Activated CD8-positive, alpha-beta T cell treated with anti-CD3 and anti-CD28 coated beads for 36 hours (primary cell): Measurements from ENCODE around the gene IFRD2. TPM values are rescaled to one million over a fixed set of nuclear protein-coding genes. Genes with fewer than 3 reads are reported as not detected.

Experiments
- ATAC-seq: fragments of 200-7000 bp; cut with Tn5 transposase; one replicate; pipeline ENCODE4 v1.10.0; 2021; ENCODE audit warnings: mild to moderate bottlenecking, moderate library complexity
- CTCF ChIA-PET: fragments of 350-600 bp; sonication (Branson Sonifier 250); formaldehyde crosslinking; loops from one replicate; lab custom pipeline; 2021; ENCODE audit warnings: antibody characterized with exemption; lab: Charles Lee
- POLR2A ChIA-PET: fragments of 350-600 bp; sonication (Branson Sonifier 250); formaldehyde crosslinking; loops from one replicate; lab custom pipeline; 2021; ENCODE audit warnings: antibody characterized with exemption; lab: Charles Lee
- DNase-seq: peaks from one replicate; pipeline ENCODE4 v3.0.0-alpha.2; 2020
- H3K27ac Mint-ChIP-seq: one replicate; pipeline ENCODE4 v1.8.0; 2021; ENCODE audit warnings: mild to moderate bottlenecking, mixed read lengths
- H3K27me3 Mint-ChIP-seq: one replicate; pipeline ENCODE4 v1.8.0; 2021; ENCODE audit warnings: mixed read lengths
- H3K36me3 Mint-ChIP-seq: one replicate; pipeline ENCODE4 v1.8.0; 2021; ENCODE audit warnings: low read depth, mixed read lengths
- H3K4me1 Mint-ChIP-seq: one replicate; pipeline ENCODE4 v1.8.0; 2021; ENCODE audit warnings: low read depth, mixed read lengths
- H3K4me3 Mint-ChIP-seq: one replicate; pipeline ENCODE4 v1.8.0; 2021; ENCODE audit warnings: mild to moderate bottlenecking, moderate library complexity, mixed read lengths
- H3K9me3 Mint-ChIP-seq: one replicate; pipeline ENCODE4 v1.8.0; 2021; ENCODE audit warnings: mixed read lengths
- CTCF ChIP-seq: fragments of 200-600 bp; IDR thresholded peaks from one replicate; pipeline ENCODE4 v1.8.0; 2022; ENCODE audit warnings: antibody characterized with exemption, mild to moderate bottlenecking
- intact Hi-C: fragments of 100-400 bp; cut with micrococcal nuclease; formaldehyde crosslinking; loops from one replicate; pipeline ENCODE4 v1.10.0; 2022
- total RNA-seq, 2 experiments: library from RNA; stranded (reverse); gene quantifications; one replicate each; pipeline ENCODE4 v1.2.3, GENCODE V29; 2021

Gene IFRD2
- total RNA-seq, 2 experiments from 2014 or later = 132 to 133 TPM

- H3K4me1 Mint-ChIP-seq = peaks cover 18% of the 10 kb centered on the region
- intact Hi-C loops = no loop called here
- no peak overlapping the region for H3K27ac Mint-ChIP-seq
- no peaks in the 10 kb centered on the region for H3K27me3 Mint-ChIP-seq
- no peaks in the 10 kb centered on the region for H3K9me3 Mint-ChIP-seq
- ATAC-seq = peak; percentile 27
- no peak overlapping the region for H3K4me3 Mint-ChIP-seq
- TF ChIP-seq CTCF = no peak
- DNase-seq = no peak
- ChIA-PET CTCF (interaction anchor here (1.2 to 1.9 kb wide), 4 partner anchors 16 to 22 kb away, joined by 3 to 5 read pairs (median 4); partner anchors contain the start of gene HYAL2), POLR2A (interaction anchor here (0.6 to 1.6 kb wide), 2 partner anchors 16 to 27 kb away, joined by 3 to 4 read pairs; no protein-coding TSS in a partner anchor)
- H3K36me3 Mint-ChIP-seq = peaks cover 4% of the 10 kb centered on the region
These were observed 12.4 kb upstream of the IFRD2 start for GRCh38 chr3:50304601-50305000.

GRCh38 chr3:50303013-50303815, 11.0 kb upstream of the IFRD2 start, which contains the start of gene HYAL1:
TSS of gene HYAL1 (minus strand) at chr3:50303574. CDS start at chr3:50302956, 618 bp downstream.
- intact Hi-C loops = no loop called here
- no peak for DNase-seq
- peaks cover 2% of the 10 kb centered on the region for H3K36me3 Mint-ChIP-seq
- no peak for TF ChIP-seq CTCF
- ChIA-PET CTCF (interaction anchor here (0.9 to 2.1 kb wide), 2 partner anchors 21 to 108 kb away, joined by 3 to 8 read pairs; no protein-coding TSS in a partner anchor), POLR2A (no interaction called here)
- H3K9me3 Mint-ChIP-seq = no peaks in the 10 kb centered on the region
- H3K4me3 Mint-ChIP-seq = no peak within 1 kb of the TSS
- H3K27me3 Mint-ChIP-seq = no peaks in the 10 kb centered on the region
- no peak within 1 kb of the TSS for H3K27ac Mint-ChIP-seq
- no peak for ATAC-seq
- H3K4me1 Mint-ChIP-seq = peaks cover 19% of the 10 kb centered on the region

GRCh38 chr3:50302095-50303012, 10.1 kb upstream of the IFRD2 start:
- no peak overlapping the region for H3K4me3 Mint-ChIP-seq
- no peak overlapping the region for H3K27ac Mint-ChIP-seq
- ChIA-PET POLR2A (interaction anchor here (1.0 kb wide), 2 partner anchors 20 to 21 kb away, joined by 3 read pairs; partner anchors contain the start of gene HYAL2), CTCF (interaction anchor here (0.9 to 2.1 kb wide), 4 partner anchors 22 to 108 kb away, joined by 3 to 8 read pairs (median 4); no protein-coding TSS in a partner anchor)
- no peaks in the 10 kb centered on the region for H3K27me3 Mint-ChIP-seq
- DNase-seq (no peak), ATAC-seq (no peak)
- intact Hi-C loops = no loop called here
- no peaks in the 10 kb centered on the region for H3K9me3 Mint-ChIP-seq
- peaks cover 23% of the 10 kb centered on the region for H3K4me1 Mint-ChIP-seq
- no peak for TF ChIP-seq CTCF
- H3K36me3 Mint-ChIP-seq = peaks cover 2% of the 10 kb centered on the region

GRCh38 chr3:50300681-50301254, 8.5 kb upstream of the IFRD2 start:
- Mint-ChIP-seq H3K9me3 (no peaks in the 10 kb centered on the region), H3K4me3 (peak overlapping the region; percentile 99), H3K27ac (peak overlapping the region; percentile 98), H3K27me3 (no peaks in the 10 kb centered on the region), H3K36me3 (peaks cover 1% of the 10 kb centered on the region), H3K4me1 (peaks cover 23% of the 10 kb centered on the region)
- ChIA-PET CTCF (interaction anchor here (1.2 to 1.5 kb wide), 2 partner anchors 29 to 65 kb away, joined by 4 read pairs; no protein-coding TSS in a partner anchor), POLR2A (interaction anchor here (0.9 to 1.8 kb wide), 3 partner anchors 19 to 40 kb away, joined by 3 to 6 read pairs (median 3); partner anchors contain the start of gene RASSF1)
- intact Hi-C loops = no loop called here
- no peak for DNase-seq
- TF ChIP-seq CTCF = no peak
- ATAC-seq = no peak
